Cardiac muscle cell (in vitro differentiated cells and primary cell): ENCODE data around the gene IFNAR2. TPM values are rescaled to one million over a fixed set of nuclear protein-coding genes. Genes with fewer than 3 reads are reported as not detected.
A peak's percentile ranks its signal among the peaks of the same experiment; 100 is the strongest.

ENCODE experiments used
- DNase-seq, 2 donors: peaks; one replicate each; pipeline versions ENCODE4 v3.0.0 to v3.0.0-alpha.2; 2010 to 2017; ENCODE audit warnings: low read depth in 1 of 2, low spot score in 1 of 2
- H3K27ac ChIP-seq: fragments of 200-600 bp; sonication (generic); 2 replicates; pipeline ENCODE4 v1.5.1; 2016
- H3K27me3 ChIP-seq: fragments of 200-600 bp; sonication (generic); 2 replicates; pipeline ENCODE4 v1.6.0; 2016; ENCODE audit warnings: control low read depth
- H3K36me3 ChIP-seq: fragments of 200-600 bp; sonication (generic); 2 replicates; pipeline ENCODE4 v1.5.1; 2016; ENCODE audit warnings: control low read depth
- H3K4me1 ChIP-seq: fragments of 200-600 bp; sonication (generic); 2 replicates; pipeline ENCODE4 v1.8.1; 2017; ENCODE audit warnings: low read depth, mild to moderate bottlenecking, mixed run types
- H3K4me3 ChIP-seq: fragments of 200-600 bp; sonication (generic); 2 replicates; pipeline ENCODE4 v1.5.1; 2016; ENCODE audit warnings: mild to moderate bottlenecking
- H3K9me3 ChIP-seq: fragments of 200-600 bp; sonication (generic); 2 replicates; pipeline ENCODE4 v1.5.1; 2017; ENCODE audit warnings: low read depth, mild to moderate bottlenecking, control low read depth
- polyA plus RNA-seq: library from polyadenylated mRNA; unstranded; fragments of >200 nt; fragmentation: Nextera tagmentation; extraction: Ambion mirVana; gene quantifications from 2 replicates; pipeline ENCODE4 v1.2.1, GENCODE V29; 2016
- total RNA-seq: library from RNA; depleted of rRNA; stranded (reverse); fragments of >200 nt; gene quantifications from 2 replicates; pipeline ENCODE4 v1.2.3, GENCODE V29; 2016
- TF ChIP-seq, protein P1 (sequence below): IDR thresholded peaks from 2 replicates; pipeline ENCODE4 v1.5.1; 2012; ENCODE audit warnings: low read depth, mild to moderate bottlenecking, low read length

The IFNAR2 gene
- total and polyA plus RNA-seq, 2 experiments from 2014 or later: 3.3 to 10.9 TPM

DNA sequence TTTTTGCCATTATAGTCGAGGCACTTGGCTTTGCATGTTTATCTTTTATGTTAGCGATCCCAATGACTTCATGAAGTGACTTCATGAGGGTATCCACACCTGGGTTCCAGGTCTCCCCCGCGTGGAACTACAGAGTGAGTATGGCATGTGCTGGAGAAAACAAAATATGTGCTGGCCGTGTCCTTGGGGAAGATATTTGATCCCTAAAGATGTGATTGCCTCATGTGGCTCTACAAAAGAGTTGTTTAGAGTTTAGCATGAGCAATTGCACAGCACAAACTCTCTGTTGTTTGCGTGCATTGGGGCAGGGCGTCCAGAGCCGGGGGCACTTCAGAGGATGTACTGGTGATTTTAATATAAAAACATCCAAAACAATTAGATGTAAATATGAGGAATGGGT lies 41.2 kb downstream of the IFNAR2 start:
- no peaks in the 10 kb centered on the region for H3K27me3 ChIP-seq

DNA sequence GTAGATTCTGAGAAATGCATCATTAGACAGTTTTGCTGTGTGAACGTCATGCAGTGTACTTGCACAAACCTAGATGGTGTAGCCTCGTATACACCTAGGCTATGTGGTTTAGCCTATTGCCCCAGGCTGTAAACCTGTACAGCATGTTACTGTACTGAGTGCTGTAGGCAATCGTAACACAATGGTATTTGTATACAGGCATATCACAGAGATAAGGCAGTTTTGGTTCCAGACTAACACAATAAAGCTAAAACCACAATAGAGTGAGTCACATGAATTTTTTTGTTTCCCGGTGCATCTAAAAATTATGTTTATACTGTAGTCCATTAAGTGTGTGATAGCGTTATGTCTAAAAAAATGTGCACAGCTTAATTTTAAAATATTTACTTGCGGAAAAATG lies 43.3 kb downstream of the IFNAR2 start:
- peak in 1 of 2 donors; percentile 42 for DNase-seq
- H3K27me3 ChIP-seq: no peaks in the 10 kb centered on the region
- TF ChIP-seq, protein P1, sequence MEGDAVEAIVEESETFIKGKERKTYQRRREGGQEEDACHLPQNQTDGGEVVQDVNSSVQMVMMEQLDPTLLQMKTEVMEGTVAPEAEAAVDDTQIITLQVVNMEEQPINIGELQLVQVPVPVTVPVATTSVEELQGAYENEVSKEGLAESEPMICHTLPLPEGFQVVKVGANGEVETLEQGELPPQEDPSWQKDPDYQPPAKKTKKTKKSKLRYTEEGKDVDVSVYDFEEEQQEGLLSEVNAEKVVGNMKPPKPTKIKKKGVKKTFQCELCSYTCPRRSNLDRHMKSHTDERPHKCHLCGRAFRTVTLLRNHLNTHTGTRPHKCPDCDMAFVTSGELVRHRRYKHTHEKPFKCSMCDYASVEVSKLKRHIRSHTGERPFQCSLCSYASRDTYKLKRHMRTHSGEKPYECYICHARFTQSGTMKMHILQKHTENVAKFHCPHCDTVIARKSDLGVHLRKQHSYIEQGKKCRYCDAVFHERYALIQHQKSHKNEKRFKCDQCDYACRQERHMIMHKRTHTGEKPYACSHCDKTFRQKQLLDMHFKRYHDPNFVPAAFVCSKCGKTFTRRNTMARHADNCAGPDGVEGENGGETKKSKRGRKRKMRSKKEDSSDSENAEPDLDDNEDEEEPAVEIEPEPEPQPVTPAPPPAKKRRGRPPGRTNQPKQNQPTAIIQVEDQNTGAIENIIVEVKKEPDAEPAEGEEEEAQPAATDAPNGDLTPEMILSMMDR: no peak
- no peaks in the 10 kb centered on the region for H3K9me3 ChIP-seq
- no peaks in the 10 kb centered on the region for H3K4me1 ChIP-seq
- H3K27ac ChIP-seq: no peak overlapping the region
- no peak overlapping the region for H3K4me3 ChIP-seq
- H3K36me3 ChIP-seq: no peaks in the 10 kb centered on the region

More for the DNA sequence above, 41.2 kb downstream of the IFNAR2 start:
- TF ChIP-seq, protein P1: no peak
- H3K36me3 ChIP-seq: no peaks in the 10 kb centered on the region
- no peak for DNase-seq
- H3K4me1 ChIP-seq: no peaks in the 10 kb centered on the region
- no peak overlapping the region for H3K4me3 ChIP-seq
- H3K9me3 ChIP-seq: no peaks in the 10 kb centered on the region
- no peak overlapping the region for H3K27ac ChIP-seq

DNA sequence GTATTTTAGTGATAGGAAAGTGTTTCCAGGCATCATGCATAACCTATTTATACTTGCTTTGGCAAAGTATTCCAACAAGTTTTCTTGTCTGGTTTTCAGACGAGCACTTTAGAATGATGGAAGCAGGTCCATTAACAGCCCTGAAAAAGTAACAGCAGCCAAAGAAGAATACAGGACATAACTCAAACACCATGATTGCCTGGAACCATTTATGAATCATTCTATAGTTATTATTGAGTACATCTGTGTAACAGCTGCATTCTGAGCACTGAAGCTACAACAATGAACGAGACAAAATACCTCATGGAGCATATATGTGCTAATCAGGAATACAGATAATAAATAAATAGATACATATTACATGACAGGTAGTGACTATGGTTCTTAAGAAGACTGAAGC lies 49.0 kb downstream of the IFNAR2 start:
- TF ChIP-seq, protein P1: no peak
- no peak for DNase-seq
- Histone ChIP-seq H3K4me1 (no peaks in the 10 kb centered on the region), H3K36me3 (no peaks in the 10 kb centered on the region), H3K4me3 (no peak overlapping the region), H3K27me3 (no peaks in the 10 kb centered on the region), H3K27ac (no peak overlapping the region), H3K9me3 (no peaks in the 10 kb centered on the region)

DNA sequence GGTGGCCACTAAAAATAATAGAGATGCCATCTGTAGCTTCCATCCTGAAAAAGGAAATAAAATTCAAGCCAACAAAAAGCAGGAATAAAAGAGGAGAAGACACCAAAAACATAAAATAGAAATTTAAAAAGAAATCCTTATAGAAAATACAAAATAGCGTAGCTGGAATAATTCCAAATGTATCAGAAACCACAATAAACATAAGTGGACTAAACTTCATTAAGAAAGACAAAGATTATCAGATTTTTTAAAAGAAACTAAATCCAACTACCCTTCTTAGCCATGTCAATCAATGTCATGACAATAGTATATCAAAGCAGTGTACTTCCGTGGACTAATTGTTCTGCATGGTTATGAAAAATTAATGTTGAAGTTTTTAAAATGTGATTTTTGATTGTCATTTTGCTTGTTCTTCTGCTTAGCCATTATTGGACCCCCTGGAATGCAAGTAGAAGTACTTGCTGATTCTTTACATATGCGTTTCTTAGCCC lies 49.6 kb downstream of the IFNAR2 start:
- H3K27me3 ChIP-seq: no peaks in the 10 kb centered on the region
- no peaks in the 10 kb centered on the region for H3K4me1 ChIP-seq
- TF ChIP-seq, protein P1: no peak
- DNase-seq: no peak
- no peak overlapping the region for H3K4me3 ChIP-seq
- H3K27ac ChIP-seq: no peak overlapping the region
- H3K9me3 ChIP-seq: no peaks in the 10 kb centered on the region
- no peaks in the 10 kb centered on the region for H3K36me3 ChIP-seq

Other genes with a start within 250 kb of the IFNAR2 start
- 0.09 TPM in 1 of 2 replicates, not detected in the other for gene OLIG2, start 204.0 kb upstream of the IFNAR2 start, total RNA-seq
- not detected in 2 replicates for gene OLIG2, start 204.0 kb upstream of the IFNAR2 start, polyA plus RNA-seq
- 0.63 TPM in 1 of 2 replicates, not detected in the other for gene OLIG1, start 159.8 kb upstream of the IFNAR2 start, total RNA-seq
- gene OLIG1, start 159.8 kb upstream of the IFNAR2 start, polyA plus RNA-seq: 0.65 and 0.74 TPM in 2 replicates
- 7.5 and 8.4 TPM in 2 replicates for gene IL10RB, start 36.4 kb downstream of the IFNAR2 start, total RNA-seq
- gene IL10RB, start 36.4 kb downstream of the IFNAR2 start, polyA plus RNA-seq: 16.1 and 17.8 TPM in 2 replicates
- 6.5 and 12.1 TPM in 2 replicates for gene IFNAR1, start 95.0 kb downstream of the IFNAR2 start, total RNA-seq
- 18.6 and 19.2 TPM in 2 replicates for gene IFNAR1, start 95.0 kb downstream of the IFNAR2 start, polyA plus RNA-seq
- gene IFNGR2, start 173.5 kb downstream of the IFNAR2 start, total RNA-seq: 36.8 and 47.2 TPM in 2 replicates
- gene IFNGR2, start 173.5 kb downstream of the IFNAR2 start, polyA plus RNA-seq: 64.6 and 87.6 TPM in 2 replicates